ENCODE measurements around the gene ENTR1. TPM values are rescaled to one million over a fixed set of nuclear protein-coding genes. Genes with fewer than 3 reads are reported as not detected.
A peak's percentile ranks its signal among the peaks of the same experiment; 100 is the strongest.

The ENTR1 gene
- total and polyA plus RNA-seq, 2 of the 13 experiments (the other 11 are each of a cell fraction or from before 2014, with no cell fraction given) = 70.1 to 76.4 TPM

DNA sequence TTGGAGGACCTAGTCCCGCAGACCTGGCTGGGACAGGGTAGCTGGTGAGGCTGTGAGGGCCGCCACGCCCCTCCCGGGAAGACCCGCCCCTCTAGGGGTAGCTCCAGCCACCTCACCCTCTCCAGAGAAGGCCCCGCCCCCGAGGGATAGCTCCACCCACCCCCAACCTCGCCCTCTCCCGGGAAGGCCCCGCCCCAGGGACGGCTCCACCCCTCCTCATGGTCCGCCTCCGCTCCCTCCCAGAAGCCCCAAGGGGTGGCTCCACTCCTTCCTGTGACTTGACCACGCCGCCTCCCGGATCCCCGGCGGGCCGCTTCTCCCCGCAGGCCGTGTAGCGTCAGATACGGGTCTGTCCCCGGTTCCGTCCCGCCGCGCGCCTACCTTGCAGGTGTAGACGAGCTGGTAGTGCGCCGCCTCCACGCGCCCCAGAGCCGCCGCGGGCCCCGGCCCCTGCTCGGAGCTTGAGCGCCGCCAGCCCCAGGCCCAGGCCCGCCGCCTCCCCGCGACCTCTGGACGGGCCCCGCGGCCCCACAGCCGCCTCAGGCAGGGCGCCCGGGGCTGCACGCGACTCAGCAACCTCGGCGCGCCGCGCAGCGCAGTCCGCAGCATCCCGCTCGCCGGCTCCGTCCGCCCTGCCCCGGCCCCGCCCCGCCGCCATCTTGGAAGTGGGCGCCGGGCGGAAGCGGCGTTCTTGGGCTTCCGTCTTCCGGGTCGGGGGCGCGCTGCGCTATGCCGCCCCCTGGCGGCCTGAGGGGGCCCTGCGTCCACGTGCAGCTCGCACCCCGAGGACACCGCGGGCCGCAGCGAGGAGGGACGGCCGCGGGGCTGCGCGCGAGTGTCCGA, 47.1 kb downstream of the ENTR1 start, which contains the start of gene DNLZ (continued):
- TF ChIP-seq FOXP4 (CRISPR knock-in tag; IDR thresholded peaks at IDR 0.05) (no peak), TBX3 (IDR thresholded peaks at IDR 0.05; ENCODE audit: borderline replicate concordance) (peak; percentile 63), NFYB (CRISPR knock-in tag; IDR thresholded peaks at IDR 0.05) (no peak), ZNF138 (CRISPR knock-in tag; IDR thresholded peaks at IDR 0.05; ENCODE audit: low read depth) (peak; percentile 9; the same call in 1 of the 2 replicates), HDAC2 (CRISPR knock-in tag; IDR thresholded peaks at IDR 0.05) (peak; percentile 59), KMT2A (CRISPR knock-in tag; IDR thresholded peaks at IDR 0.05) (peak; percentile 60; the same call in 1 of the 2 replicates), ZNF768 (CRISPR knock-in tag; IDR thresholded peaks at IDR 0.05) (peak; percentile 70; the same call in 1 of the 2 replicates), SOX13 (IDR thresholded peaks at IDR 0.05) (no peak), SOX13 (CRISPR knock-in tag; conservative IDR thresholded peaks at IDR 0.05 in 1 of 2, IDR thresholded peaks at IDR 0.05 in 1 of 2) (peak in 1 of 2 experiments; percentile 48; a peak in 1 of 4 replicates), MED1 (CRISPR knock-in tag; IDR thresholded peaks at IDR 0.05) (peak; percentile 73), SIX1 (CRISPR knock-in tag; IDR thresholded peaks at IDR 0.05; ENCODE audit: borderline replicate concordance) (no peak), THAP7 (CRISPR knock-in tag; IDR thresholded peaks at IDR 0.05) (no peak), ZBTB37 (CRISPR knock-in tag; IDR thresholded peaks at IDR 0.05) (no peak)
- TF ChIP-seq, protein P1, sequence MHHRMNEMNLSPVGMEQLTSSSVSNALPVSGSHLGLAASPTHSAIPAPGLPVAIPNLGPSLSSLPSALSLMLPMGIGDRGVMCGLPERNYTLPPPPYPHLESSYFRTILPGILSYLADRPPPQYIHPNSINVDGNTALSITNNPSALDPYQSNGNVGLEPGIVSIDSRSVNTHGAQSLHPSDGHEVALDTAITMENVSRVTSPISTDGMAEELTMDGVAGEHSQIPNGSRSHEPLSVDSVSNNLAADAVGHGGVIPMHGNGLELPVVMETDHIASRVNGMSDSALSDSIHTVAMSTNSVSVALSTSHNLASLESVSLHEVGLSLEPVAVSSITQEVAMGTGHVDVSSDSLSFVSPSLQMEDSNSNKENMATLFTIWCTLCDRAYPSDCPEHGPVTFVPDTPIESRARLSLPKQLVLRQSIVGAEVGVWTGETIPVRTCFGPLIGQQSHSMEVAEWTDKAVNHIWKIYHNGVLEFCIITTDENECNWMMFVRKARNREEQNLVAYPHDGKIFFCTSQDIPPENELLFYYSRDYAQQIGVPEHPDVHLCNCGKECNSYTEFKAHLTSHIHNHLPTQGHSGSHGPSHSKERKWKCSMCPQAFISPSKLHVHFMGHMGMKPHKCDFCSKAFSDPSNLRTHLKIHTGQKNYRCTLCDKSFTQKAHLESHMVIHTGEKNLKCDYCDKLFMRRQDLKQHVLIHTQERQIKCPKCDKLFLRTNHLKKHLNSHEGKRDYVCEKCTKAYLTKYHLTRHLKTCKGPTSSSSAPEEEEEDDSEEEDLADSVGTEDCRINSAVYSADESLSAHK (CRISPR knock-in tag; IDR thresholded peaks at IDR 0.05; ENCODE audit: borderline replicate concordance) = no peak
- TF ChIP-seq, protein P2, sequence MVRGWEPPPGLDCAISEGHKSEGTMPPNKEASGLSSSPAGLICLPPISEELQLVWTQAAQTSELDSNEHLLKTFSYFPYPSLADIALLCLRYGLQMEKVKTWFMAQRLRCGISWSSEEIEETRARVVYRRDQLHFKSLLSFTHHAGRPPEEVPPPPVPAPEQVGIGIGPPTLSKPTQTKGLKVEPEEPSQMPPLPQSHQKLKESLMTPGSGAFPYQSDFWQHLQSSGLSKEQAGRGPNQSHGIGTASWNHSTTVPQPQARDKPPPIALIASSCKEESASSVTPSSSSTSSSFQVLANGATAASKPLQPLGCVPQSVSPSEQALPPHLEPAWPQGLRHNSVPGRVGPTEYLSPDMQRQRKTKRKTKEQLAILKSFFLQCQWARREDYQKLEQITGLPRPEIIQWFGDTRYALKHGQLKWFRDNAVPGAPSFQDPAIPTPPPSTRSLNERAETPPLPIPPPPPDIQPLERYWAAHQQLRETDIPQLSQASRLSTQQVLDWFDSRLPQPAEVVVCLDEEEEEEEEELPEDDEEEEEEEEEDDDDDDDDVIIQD (CRISPR knock-in tag; IDR thresholded peaks at IDR 0.05; ENCODE audit: low read depth) = no peak; the same call in 1 of the 2 replicates
- TF ChIP-seq, protein P3, sequence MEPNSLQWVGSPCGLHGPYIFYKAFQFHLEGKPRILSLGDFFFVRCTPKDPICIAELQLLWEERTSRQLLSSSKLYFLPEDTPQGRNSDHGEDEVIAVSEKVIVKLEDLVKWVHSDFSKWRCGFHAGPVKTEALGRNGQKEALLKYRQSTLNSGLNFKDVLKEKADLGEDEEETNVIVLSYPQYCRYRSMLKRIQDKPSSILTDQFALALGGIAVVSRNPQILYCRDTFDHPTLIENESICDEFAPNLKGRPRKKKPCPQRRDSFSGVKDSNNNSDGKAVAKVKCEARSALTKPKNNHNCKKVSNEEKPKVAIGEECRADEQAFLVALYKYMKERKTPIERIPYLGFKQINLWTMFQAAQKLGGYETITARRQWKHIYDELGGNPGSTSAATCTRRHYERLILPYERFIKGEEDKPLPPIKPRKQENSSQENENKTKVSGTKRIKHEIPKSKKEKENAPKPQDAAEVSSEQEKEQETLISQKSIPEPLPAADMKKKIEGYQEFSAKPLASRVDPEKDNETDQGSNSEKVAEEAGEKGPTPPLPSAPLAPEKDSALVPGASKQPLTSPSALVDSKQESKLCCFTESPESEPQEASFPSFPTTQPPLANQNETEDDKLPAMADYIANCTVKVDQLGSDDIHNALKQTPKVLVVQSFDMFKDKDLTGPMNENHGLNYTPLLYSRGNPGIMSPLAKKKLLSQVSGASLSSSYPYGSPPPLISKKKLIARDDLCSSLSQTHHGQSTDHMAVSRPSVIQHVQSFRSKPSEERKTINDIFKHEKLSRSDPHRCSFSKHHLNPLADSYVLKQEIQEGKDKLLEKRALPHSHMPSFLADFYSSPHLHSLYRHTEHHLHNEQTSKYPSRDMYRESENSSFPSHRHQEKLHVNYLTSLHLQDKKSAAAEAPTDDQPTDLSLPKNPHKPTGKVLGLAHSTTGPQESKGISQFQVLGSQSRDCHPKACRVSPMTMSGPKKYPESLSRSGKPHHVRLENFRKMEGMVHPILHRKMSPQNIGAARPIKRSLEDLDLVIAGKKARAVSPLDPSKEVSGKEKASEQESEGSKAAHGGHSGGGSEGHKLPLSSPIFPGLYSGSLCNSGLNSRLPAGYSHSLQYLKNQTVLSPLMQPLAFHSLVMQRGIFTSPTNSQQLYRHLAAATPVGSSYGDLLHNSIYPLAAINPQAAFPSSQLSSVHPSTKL (CRISPR knock-in tag; IDR thresholded peaks at IDR 0.05) = no peak; the same call in 1 of the 2 replicates

All from HepG2 (cell line).